ENCODE data around the gene DDAH1.

The DDAH1 gene

GRCh38 chr1:85428471-85429089 is 36.4 kb downstream of the DDAH1 start:
- Histone ChIP-seq H3K36me3 (ENCODE audit: control insufficient read depth, low read length) (no peaks in the 10 kb centered on the region), H3K27ac (ENCODE audit: low read depth, low read length) (no peak overlapping the region), H3K4me3 (ENCODE audit: low read length) (no peak overlapping the region), H3F3A (ENCODE audit: control insufficient read depth, insufficient read depth) (no peaks in the 10 kb centered on the region), H3K4me2 (ENCODE audit: low read length) (no peak overlapping the region), H3K9me2 (replicated peaks; ENCODE audit: control insufficient read depth, low read length) (no peaks in the 10 kb centered on the region), H3K9me3 (ENCODE audit: control insufficient read depth, insufficient read depth, low read length) (no peaks in the 10 kb centered on the region), H3K27me3 (ENCODE audit: control insufficient read depth, low read length) (no peaks in the 10 kb centered on the region), H4K20me1 (ENCODE audit: control insufficient read depth, insufficient read depth, low read depth, low read length) (no peaks in the 10 kb centered on the region), H3K4me1 (ENCODE audit: control insufficient read depth, low read length) (no peaks in the 10 kb centered on the region), H3K79me2 (ENCODE audit: control insufficient read depth, low read length) (no peaks in the 10 kb centered on the region)
- TF ChIP-seq EZH2phosphoT487 (IDR thresholded peaks at IDR 0.05; ENCODE audit: borderline replicate concordance, low read length) = no peak
- TF ChIP-seq, protein P1, sequence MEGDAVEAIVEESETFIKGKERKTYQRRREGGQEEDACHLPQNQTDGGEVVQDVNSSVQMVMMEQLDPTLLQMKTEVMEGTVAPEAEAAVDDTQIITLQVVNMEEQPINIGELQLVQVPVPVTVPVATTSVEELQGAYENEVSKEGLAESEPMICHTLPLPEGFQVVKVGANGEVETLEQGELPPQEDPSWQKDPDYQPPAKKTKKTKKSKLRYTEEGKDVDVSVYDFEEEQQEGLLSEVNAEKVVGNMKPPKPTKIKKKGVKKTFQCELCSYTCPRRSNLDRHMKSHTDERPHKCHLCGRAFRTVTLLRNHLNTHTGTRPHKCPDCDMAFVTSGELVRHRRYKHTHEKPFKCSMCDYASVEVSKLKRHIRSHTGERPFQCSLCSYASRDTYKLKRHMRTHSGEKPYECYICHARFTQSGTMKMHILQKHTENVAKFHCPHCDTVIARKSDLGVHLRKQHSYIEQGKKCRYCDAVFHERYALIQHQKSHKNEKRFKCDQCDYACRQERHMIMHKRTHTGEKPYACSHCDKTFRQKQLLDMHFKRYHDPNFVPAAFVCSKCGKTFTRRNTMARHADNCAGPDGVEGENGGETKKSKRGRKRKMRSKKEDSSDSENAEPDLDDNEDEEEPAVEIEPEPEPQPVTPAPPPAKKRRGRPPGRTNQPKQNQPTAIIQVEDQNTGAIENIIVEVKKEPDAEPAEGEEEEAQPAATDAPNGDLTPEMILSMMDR (IDR thresholded peaks at IDR 0.05; ENCODE audit: low read depth, low read length, poor library complexity, severe bottlenecking) = no peak

DNA sequence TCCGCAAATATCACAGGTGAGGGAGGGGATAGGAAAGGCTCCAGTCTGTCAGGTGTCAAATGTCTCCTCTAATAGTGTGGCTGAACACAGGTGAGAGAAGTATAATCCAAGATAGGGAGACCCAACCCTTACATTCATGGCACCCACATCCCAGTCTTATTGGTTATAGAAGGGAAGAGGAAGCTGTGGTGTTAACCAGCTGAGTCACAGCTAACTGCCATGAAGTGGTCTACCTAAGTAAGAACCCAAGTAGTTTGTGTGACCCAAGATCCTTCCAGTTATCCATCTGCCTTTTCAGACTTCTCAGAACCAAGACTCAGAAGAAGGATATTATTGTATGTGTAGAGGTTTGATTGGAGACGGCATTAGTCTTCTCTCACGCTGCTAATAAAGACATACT is 37.1 kb downstream of the DDAH1 start:
- H3K4me2 ChIP-seq (ENCODE audit: low read length) = no peak overlapping the region
- H3K9me3 ChIP-seq (ENCODE audit: control insufficient read depth, insufficient read depth, low read length) = no peaks in the 10 kb centered on the region
- TF ChIP-seq, protein P1 (IDR thresholded peaks at IDR 0.05; ENCODE audit: low read depth, low read length, poor library complexity, severe bottlenecking) = no peak
- TF ChIP-seq EZH2phosphoT487 (IDR thresholded peaks at IDR 0.05; ENCODE audit: borderline replicate concordance, low read length) = no peak
- no peaks in the 10 kb centered on the region for H3K9me2 ChIP-seq (replicated peaks; ENCODE audit: control insufficient read depth, low read length)
- no peaks in the 10 kb centered on the region for H3K4me1 ChIP-seq (ENCODE audit: control insufficient read depth, low read length)
- H3F3A ChIP-seq (ENCODE audit: control insufficient read depth, insufficient read depth) = no peaks in the 10 kb centered on the region
- no peaks in the 10 kb centered on the region for H3K27me3 ChIP-seq (ENCODE audit: control insufficient read depth, low read length)
- no peaks in the 10 kb centered on the region for H3K79me2 ChIP-seq (ENCODE audit: control insufficient read depth, low read length)
- no peak overlapping the region for H3K27ac ChIP-seq (ENCODE audit: low read depth, low read length)
- H4K20me1 ChIP-seq (ENCODE audit: control insufficient read depth, insufficient read depth, low read depth, low read length) = no peaks in the 10 kb centered on the region
- no peaks in the 10 kb centered on the region for H3K36me3 ChIP-seq (ENCODE audit: control insufficient read depth, low read length)
- H3K4me3 ChIP-seq (ENCODE audit: low read length) = no peak overlapping the region

- no peaks in the 10 kb centered on the region for H3K9me3 ChIP-seq (ENCODE audit: control insufficient read depth, insufficient read depth, low read length)
- H3F3A ChIP-seq (ENCODE audit: control insufficient read depth, insufficient read depth) = no peaks in the 10 kb centered on the region
- no peak overlapping the region for H3K4me3 ChIP-seq (ENCODE audit: low read length)
- no peaks in the 10 kb centered on the region for H3K79me2 ChIP-seq (ENCODE audit: control insufficient read depth, low read length)
- TF ChIP-seq, protein P1 (IDR thresholded peaks at IDR 0.05; ENCODE audit: low read depth, low read length, poor library complexity, severe bottlenecking) = no peak
- no peak for TF ChIP-seq EZH2phosphoT487 (IDR thresholded peaks at IDR 0.05; ENCODE audit: borderline replicate concordance, low read length)
- H3K9me2 ChIP-seq (replicated peaks; ENCODE audit: control insufficient read depth, low read length) = no peaks in the 10 kb centered on the region
- H3K27me3 ChIP-seq (ENCODE audit: control insufficient read depth, low read length) = no peaks in the 10 kb centered on the region
- H3K4me1 ChIP-seq (ENCODE audit: control insufficient read depth, low read length) = no peaks in the 10 kb centered on the region
- no peak overlapping the region for H3K4me2 ChIP-seq (ENCODE audit: low read length)
- H4K20me1 ChIP-seq (ENCODE audit: control insufficient read depth, insufficient read depth, low read depth, low read length) = no peaks in the 10 kb centered on the region
- no peaks in the 10 kb centered on the region for H3K36me3 ChIP-seq (ENCODE audit: control insufficient read depth, low read length)
- no peak overlapping the region for H3K27ac ChIP-seq (ENCODE audit: low read depth, low read length)
Observed at GRCh38 chr1:85427331-85427730, 37.6 kb downstream of the DDAH1 start.
